GM18502 (cell line): Measurements from ENCODE around the gene TOX3.

Experiments used
- ATAC-seq: cut with Tn5 transposase; IDR thresholded peaks from one replicate; pipeline ENCODE4 v1.9.1; 2021; ENCODE audit warnings: mild to moderate bottlenecking; ENCODE audit not compliant: unreplicated experiment, poor library complexity

Gene TOX3

GRCh38 chr16:52496051-52496876 lies 50.7 kb downstream of the TOX3 start:
- no peak for ATAC-seq

- ATAC-seq, result no peak
Measured at GRCh38 chr16:52494621-52495020, 52.3 kb downstream of the TOX3 start.

GRCh38 chr16:52494145-52494544 lies 52.8 kb downstream of the TOX3 start:
- no peak for ATAC-seq

- no peak for ATAC-seq
Measured at GRCh38 chr16:52492789-52493357, 54.1 kb downstream of the TOX3 start.

GRCh38 chr16:52491216-52491615 lies 55.7 kb downstream of the TOX3 start:
- ATAC-seq, result no peak

- no peak for ATAC-seq
Measured at GRCh38 chr16:52489894-52490293, 57.0 kb downstream of the TOX3 start.

- ATAC-seq, result no peak
Measured at GRCh38 chr16:52488837-52489289, 58.1 kb downstream of the TOX3 start.

- no peak for ATAC-seq
Measured at GRCh38 chr16:52487849-52488457, 59.0 kb downstream of the TOX3 start.

GRCh38 chr16:52480237-52480636 lies 66.7 kb downstream of the TOX3 start:
- ATAC-seq, result no peak

GRCh38 chr16:52476111-52476510 lies 70.8 kb downstream of the TOX3 start:
- no peak for ATAC-seq

GRCh38 chr16:52474679-52475078 lies 72.3 kb downstream of the TOX3 start:
- no peak for ATAC-seq

- ATAC-seq, result no peak
Measured at GRCh38 chr16:52473096-52473495, 73.8 kb downstream of the TOX3 start.

GRCh38 chr16:52471650-52472370 lies 75.1 kb downstream of the TOX3 start:
- ATAC-seq, result no peak

- no peak for ATAC-seq
Measured at GRCh38 chr16:52470585-52470984, 76.4 kb downstream of the TOX3 start.

GRCh38 chr16:52469775-52470174 lies 77.2 kb downstream of the TOX3 start:
- ATAC-seq, result no peak

- ATAC-seq, result no peak
Measured at GRCh38 chr16:52469091-52469490, 77.9 kb downstream of the TOX3 start.

GRCh38 chr16:52467753-52468152 lies 79.2 kb downstream of the TOX3 start:
- ATAC-seq, result no peak

- ATAC-seq, result no peak
Measured at GRCh38 chr16:52466994-52467393, 79.9 kb downstream of the TOX3 start.

- no peak for ATAC-seq
Measured at GRCh38 chr16:52465711-52466267, 81.2 kb downstream of the TOX3 start.

GRCh38 chr16:52463904-52464303 lies 83.0 kb downstream of the TOX3 start:
- no peak for ATAC-seq

GRCh38 chr16:52462816-52463215 lies 84.1 kb downstream of the TOX3 start:
- no peak for ATAC-seq
